ENCODE measurements around the gene TXLNB.
A peak's percentile ranks its signal among the peaks of the same experiment; 100 is the strongest.

The TXLNB gene

DNA sequence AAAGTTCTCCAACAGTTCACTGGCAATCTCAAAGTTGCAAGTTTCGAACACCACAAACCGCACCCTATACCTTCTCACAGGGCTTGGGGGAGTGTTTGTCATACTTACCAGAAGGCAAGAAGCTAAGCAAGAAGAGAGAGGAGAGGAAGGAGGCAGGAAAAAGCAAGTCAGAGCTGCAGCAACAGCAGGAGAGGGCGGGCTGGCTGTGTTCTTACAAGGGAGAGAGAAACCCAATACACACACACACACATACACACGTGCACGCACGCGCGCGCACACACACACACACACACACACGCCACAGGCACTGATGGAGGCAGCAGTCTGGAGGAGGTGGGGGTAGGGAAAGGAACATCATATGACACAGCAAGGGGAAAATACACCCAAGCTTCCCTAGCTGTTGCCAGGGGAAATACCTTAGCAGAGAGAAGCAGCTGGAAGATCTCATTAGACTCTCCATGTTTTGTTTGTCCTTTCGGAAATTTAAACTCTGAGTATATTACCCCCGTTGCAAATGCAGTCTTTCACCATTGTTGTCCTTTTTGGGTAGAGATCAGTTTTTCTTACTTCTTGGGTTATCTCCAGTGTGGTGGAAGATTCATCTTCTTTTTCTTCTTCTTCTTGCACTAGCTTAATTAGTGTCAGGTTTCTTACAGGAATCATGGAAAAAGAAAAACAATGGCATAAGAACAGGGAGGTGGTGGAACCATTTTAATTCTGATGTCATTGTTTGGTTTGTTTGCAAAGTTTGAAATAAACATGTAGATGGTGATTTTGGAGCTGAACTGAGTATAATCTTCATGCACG is at the start of gene TXLNB:
Gene TXLNB, minus strand, starts transcription at position 186 of the 807 bp plus-strand sequence. CDS start 3,099 bp downstream, outside the sequence.
- DNase-seq, result peak; percentile 80 to 89 (median 88)

DNA sequence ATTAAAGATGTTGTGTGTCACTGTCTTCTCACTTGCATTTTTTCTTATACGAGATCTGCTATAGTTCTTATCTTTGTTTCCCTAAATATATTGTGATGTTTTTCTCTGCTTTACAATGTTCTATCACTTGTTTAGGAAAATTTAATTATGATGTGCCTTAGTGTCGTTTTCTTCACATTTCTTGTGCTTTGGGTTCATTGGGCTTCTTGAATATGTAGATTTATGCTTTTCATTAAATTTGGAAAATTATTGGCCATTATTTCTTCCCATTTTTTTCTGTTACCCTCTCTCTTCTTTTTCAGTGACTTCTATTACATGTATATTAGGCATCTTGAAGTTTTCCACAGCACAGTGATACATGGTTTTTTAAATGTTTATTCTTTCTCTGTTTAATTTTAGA is 49.3 kb upstream of the TXLNB start:
- no peak for DNase-seq

DNA sequence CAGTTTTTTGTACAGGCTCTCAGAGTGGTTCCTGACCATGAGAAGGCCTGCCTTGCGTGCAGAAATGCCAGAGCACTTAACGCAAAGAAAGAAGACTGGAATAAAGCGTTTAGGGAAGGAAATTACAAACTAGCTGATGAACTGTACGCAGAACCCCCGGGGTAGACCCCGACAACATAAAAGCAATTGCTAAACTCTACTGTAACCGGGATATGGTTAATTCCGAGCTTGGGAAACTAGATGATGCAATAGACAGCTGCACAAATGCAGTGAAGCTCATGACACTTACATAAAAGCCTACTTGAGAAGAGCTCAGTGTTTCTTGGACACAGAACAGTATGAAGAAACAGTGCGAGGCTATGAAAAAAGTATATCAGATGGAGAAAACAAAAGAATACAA is 47.0 kb upstream of the TXLNB start:
- peak; percentile 88 to 95 (median 95) for DNase-seq

DNA sequence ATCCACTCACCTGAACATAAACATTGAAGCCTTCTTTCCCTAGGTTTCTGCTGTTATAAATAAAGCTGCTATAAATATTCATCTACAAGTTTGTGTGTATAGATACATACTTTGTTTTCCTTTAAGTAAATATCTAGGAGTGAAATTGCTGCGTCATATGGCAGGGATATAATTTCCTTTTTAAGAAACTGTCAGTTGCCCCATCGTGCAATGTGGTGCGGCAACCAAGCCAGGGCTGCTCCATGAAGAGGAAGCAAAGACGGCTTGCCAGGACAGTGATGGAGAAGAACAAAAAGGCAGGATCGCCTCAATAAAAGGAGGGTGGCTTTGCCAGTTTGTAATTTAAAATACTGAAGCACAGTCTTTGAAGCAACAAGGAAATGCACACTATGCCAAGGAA is 46.0 kb upstream of the TXLNB start:
- peak; percentile 86 to 89 (median 87) for DNase-seq

DNA sequence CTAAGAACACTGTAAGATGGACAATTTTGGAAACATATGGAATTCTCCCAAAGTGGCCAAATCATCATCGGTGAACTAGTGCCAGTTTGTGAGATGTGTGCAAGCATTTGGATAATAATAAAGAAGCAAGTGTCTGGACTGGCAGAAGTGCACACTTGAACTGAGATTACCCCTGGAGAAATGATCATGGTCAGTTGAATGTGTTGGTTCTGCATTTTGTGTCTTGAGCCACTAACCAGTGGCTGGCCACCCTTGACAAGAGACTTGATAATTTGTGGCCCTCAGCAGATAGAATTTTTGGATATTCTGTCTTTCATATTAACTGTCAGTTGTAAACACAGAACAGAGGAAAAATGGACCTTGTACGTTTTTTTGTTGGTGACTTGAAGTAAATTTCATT is 45.2 kb upstream of the TXLNB start:
- DNase-seq, result peak in 2 of 3 donors; percentile 24 to 26

DNA sequence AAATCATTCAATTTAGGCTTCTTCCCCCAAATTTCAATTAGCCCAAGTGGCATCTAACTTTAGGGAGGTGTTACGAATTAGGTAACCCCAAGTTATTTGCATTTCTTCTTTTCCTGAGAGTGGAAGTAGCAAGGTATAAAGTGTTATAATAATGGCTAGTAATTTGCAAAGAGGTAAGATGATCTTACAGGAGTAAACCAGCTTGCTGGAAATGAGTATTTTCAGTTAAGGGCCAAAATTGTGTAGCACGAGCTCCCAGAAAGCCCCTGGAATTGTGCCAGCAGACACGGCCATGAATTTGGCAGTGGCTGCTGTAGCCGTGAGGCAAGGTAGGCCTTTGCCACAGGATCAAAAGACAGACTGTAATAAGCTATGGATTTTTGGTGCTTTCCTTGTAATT is 44.7 kb upstream of the TXLNB start:
- DNase-seq, result peak; percentile 67 to 85 (median 72)

DNA sequence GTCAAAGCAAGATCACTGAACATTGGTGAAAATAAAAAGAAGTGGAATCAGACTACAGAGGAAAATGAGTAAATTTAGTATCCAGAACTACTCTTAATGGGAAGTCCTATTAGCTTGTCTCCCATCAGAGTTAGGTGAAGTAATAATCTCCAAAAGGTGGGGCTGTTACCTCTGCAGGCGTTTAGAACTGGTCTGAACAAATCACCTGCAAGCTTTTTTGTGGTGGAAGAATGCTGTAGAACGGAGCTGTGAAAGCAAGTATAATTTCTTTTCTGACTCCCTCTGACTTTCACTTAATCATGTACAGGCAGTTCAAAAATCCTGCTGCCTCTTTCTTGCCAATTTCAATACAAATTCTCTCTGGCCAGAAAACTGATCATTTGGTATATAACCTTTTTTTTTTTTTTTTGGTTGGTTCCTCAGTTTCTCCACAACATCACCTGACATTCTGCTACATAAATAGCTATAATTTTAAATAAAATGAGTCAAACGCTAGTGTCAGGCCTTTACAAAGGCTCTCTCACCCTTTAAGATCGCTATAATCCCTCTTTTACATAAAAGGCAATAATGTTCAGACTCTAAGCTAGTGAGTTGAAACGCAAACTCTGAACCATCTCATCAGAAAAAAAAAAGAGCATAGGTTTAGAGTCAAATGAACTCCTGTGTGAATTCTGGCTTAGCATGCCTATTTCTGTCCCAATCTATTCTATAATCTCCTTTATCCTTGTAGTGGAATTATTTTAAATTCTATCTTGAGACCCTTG is 43.8 kb upstream of the TXLNB start:
- DNase-seq, result no peak

DNA sequence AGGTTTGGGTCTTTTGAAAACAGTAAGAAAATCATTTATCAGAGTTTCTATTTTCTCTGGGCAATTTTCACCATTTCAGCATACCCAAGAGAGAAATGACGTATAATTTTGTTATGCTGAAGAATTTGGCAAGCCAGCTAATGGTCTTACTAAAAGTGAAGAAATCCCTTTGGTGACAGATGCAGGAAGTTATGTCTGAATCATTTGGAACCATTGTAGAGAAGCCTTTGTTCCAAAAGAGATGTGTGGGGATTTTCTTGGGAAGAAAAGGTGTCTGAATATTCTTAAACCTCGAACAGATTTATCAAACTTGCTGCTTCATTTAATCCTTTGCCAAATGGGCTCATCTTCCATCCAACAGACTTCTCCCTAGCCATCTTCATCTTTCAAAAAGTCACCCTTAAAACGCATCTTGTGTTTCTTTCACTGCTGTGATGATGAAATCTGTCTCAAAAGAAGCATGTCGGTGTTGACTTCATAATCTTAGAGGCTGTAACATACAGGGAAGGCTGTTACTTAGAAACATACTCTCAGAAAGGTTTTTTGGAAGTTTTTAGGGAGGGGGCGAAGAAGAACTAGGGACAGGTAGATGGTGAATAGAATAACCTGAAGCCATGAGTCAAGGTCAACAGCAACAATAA is 43.1 kb upstream of the TXLNB start:
- peak; percentile 74 to 97 (median 95) for DNase-seq

DNA sequence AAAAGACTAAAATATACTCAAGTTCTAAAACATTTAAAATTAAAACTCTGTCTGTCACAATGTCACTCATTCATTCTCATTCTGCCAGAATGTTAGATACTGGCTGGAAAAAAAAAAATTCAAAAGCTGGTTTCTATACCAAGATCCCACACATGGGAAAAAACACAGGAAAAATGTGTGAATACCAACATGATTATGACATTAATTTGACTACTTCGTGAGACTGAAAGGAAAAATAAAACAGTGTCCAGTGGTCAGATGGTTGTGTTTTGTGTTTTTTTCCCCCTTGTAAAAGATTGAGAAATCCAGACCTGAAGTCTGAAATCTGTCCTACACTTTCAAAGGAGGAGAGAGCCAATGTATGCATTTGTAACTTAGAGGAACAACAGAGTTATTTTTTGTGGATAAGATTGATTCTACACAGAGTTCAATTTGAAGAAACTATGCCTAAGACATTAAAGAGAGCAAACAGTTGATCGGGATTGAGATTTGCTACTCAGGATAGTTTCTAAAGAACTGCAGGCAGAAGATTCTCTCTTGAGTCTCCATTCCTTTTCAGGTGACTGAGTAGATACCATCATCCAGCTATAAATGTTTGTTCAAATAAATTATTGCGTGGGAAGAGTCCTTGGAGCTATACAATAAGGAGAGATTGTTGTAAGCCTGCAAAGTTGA is 39.2 kb upstream of the TXLNB start:
- peak; percentile 29 to 70 (median 33) for DNase-seq

DNA sequence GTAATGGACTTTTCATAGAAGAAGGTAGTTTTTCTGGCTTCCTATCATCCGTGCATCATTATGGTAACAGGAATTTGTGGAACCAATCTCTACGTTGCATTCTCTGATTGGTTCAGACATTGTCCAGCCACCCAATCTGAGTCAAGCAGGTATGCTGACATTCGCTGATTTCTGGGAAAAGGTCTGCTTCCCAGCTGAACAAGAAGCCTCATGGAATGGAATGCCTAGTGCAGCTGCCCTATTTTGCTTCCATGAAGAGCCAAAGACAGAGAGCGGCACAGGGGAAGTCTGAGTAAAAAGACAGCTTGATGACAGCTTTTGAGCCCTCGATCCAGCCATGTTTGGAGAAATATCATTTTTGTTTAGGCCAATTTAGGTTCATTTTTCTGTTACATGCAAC is 38.5 kb upstream of the TXLNB start:
- no peak for DNase-seq

DNA sequence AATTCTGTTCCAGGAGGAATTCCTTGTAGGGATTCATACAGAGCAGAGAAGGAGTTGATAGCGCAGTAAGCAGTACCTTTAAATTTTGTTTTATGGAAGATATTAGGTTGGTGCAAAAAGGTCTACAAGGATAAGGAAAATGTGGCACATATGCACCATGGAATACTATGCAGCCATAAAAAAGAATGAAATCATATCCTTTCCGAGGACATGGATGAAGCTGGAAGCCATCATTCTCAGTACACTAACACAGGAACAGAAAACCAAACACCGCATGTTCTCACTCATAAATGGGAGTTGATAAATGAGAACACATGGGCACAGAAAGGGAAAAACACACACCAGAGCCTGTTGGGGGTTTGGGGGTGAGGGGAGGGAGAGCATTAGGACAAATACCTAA is 37.4 kb upstream of the TXLNB start:
- DNase-seq, result no peak

DNA sequence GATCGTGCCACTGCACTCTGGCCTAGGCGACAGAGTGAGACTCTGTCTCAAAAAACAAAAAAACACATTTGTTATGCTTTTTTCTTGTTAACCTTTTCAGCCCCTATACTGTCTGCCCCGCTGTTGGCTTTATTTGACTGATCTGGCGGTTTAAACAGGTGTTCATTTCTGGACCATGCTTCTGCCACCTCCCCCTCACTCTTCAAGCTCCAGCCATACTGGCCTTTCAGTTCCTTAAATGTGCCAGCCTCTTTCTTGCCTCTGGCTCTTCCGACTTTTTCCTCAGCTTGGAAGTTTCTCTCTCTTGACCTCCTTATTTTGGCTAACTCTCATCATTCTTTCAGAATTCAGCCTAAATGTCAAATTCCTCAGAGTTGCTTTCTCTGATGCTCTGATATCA is 35.2 kb upstream of the TXLNB start:
- DNase-seq, result peak; percentile 32 to 42 (median 41)

DNA sequence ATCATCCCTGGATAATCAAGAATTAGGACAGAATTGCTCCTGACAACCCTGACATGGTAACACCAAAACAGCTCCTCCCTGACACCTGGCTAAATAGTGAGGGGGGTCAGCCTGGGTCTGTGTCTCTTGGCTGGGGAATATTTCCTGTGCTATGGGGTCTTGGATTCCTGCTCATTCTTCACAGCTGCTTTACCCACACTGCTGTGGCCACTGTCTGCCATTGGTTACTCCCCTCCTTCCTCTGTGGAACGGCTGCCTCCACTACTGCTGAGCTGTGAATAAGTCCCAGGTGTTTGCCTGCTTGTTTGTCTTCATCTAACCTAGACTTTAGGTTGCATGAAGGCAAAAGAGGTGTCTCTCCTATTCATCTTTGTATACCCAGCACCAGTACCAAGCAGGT is 33.9 kb upstream of the TXLNB start:
- no peak for DNase-seq

DNA sequence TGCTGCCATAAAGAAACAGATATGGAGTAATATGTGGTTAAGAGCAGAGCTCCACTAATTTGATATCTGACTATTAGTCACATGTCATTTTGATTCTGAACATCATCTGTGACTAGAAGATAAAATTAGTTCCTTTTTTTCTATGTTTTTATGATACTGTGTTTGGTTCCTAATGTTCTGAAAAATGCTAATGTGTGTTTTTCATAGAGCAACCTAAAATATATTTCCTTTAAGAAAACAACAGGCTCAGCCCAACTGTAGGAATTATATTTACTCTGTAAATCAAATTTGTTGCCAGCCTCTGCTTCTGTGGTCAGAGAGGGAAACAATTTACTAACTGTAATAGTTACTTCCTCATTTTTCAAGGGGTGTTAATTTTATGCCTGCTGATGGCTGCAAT is 33.3 kb upstream of the TXLNB start:
- DNase-seq, result peak; percentile 42 to 79 (median 76)

DNA sequence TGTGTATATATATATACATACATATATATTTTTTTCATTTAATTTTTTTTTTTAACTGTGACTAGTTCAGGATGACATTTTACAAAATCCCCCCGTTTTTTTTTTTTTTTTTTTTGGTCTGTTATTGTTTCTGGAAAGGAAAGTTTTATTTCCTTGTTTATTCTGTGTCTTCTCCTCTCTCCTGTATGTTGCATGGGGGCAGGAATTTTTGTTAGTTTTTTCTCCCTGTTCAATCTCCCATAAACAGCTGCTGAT is 32.4 kb upstream of the TXLNB start:
- peak in 2 of 3 donors; percentile 61 to 70 for DNase-seq

DNA sequence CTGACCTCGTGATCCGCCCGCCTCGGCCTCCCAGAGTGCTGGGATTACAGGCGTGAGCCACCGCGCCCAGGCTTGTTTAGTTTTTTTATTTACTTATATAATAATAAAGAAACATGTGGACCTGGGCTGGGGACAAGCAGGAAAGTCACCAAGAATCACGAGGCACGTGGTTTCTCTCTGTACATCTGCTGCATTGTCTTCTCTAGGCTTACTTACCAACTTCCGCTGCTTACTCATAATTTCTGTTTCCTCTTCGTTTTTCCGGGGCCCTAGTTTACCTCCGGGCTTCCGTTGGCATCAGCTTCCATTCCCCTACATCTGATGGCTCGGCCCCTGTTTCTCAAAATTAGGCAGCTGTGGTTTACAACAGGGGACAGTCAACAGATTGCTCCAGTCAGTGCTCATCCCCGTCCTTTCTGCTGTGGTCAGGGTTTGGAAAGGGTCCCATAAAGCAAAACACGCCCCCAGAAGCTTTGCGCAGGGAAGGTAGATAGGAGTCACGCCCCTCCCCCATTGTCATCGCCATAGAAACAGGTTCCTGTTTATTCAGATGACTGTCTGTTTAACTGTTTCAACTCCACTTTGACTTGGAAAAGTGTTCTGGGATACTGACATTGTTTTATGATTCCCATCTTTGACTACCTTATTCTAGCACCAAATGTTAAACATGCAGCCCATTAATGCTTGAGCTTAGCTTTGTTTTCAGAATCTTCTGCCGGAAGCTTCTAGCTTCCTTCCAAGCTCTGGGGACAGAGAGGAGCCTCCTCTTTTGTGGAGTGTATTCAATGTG is 31.9 kb upstream of the TXLNB start:
- DNase-seq, result peak; percentile 90 to 92 (median 91)

DNA sequence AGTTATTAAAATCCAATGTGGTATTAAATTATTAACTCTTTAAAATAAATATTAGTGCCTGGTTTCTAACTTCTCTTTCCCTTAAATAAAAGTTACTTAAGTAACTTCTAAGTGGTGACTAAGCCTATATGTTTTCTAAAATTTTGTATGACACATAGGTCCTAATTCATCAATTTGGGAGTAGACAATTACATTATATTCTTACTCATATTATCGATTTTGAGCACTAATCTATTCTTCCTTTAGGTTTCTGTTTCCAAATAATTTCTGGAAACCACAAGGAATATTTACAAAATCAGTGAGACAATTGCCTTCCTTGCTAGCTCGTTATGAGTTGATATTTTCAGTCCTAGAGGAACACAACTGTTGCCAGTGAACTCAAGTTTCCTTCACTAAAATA is 28.3 kb upstream of the TXLNB start:
- DNase-seq, result peak in 2 of 3 donors; percentile 82 to 87

DNA sequence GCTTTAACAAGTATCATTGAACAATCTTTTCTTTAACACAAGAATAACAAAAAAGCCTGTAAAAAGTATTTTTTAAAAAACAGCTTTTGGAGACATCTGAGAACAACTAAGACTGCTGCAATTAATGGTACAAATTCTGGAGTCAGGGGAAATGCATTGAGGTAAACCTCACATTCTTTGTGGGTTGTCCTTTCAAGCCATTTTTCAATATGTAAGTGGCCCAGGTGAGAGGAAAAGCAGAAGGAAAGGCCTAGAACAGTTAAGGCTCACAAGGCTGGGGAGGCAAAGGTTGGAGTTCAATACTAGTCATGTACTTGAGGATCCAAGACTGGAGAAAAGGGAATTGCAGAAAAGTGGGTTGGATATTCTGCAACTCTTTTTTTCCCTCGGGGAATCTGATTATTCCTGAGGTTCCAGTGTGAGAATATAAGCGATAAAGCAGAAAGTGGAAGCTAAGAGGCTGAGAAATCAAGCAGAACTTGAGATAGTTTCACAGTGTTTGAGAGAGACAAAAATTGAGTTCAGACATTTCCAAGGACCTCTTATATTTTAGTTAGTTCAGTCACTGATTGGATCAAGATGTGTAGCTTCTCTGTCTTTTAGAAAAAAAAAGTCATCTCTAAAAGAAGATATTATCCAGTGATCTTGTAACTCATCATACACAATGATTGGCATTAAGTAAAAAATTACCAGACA is 25.0 kb upstream of the TXLNB start:
- DNase-seq, result no peak

DNA sequence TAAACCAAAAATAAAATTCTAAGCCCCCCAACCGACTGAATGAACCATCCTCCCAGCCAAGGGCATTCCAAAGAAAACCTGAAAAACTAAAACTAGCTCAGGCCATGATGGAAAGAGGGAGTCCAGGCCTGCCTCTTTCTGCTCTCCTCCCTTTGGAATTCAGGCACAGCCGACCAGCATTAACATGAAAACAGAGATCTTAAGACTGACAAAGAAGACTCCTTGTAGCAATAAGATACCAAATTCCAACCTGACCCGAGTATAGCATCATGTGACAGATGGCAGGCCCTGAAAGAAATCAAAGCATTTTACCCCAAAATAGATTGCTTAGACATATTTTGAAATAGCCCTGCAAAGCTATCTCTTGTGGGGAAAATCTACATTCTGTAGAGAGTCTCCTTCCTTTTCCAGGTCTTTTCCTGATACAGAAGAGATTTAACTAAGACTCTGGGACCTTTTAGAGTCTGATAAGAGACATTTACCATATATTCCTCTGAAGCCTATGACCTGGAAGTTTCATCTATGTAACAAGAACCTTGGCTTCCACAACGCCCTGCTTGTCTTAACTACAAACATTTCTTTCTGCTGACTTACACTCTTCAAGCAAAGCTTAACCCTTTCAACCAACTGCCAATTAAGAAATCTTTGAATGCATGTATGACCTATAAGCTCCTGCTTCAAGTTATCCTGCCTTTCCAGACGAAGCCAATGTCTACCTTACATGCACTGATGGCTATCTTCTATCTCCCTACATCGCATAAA is 22.2 kb upstream of the TXLNB start:
- peak in 1 of 3 donors; percentile 33 for DNase-seq

DNA sequence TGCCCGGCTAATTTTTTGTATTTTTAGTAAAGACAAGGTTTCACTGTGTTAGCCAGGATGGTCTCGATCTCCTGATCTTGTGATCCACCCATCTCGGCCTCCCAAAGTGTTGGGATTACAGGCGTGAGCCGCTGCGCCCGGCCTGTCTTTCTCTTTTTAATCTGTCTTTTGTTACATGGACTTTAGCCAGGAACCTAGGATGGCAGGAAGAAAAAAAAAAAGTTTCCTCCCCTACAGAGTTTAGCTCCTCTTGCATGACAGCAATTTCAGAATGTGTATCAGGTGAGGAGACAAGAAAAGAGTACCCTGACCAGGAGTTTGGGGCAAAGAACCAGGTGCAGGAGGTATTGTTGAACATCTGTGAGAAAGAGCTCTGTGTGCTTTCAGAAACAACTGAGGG is 21.4 kb upstream of the TXLNB start:
- DNase-seq, result no peak

DNA sequence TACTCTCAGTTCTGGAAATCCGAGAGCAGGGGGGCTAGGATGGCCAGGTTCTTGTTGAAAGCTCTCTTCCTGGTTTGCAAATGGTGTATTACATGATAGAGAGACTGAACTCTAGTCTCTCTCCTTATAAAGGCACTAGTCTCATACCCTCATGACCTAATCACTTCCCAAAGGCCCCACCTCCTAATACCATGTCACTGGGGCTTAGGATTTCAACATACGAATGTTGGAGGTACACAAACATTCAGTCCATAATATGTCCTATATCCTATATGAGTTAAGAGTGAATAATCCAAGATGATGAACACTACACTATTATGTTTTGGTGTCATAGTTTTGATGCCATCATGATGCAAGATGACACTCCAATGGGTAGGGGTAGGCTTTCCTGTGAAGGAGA is 20.0 kb upstream of the TXLNB start:
- peak; percentile 46 to 74 (median 64) for DNase-seq

Measured in suppressor macrophage treated with lipopolysaccharide for 1 hour (primary cell).